ENCODE measurements around the gene CHRDL1. TPM values are rescaled to one million over a fixed set of nuclear protein-coding genes. Genes with fewer than 3 reads are reported as not detected.

Gene CHRDL1
- total RNA-seq, 1 experiment from 2014 or later: 11.1 TPM

- TF ChIP-seq, protein P1, sequence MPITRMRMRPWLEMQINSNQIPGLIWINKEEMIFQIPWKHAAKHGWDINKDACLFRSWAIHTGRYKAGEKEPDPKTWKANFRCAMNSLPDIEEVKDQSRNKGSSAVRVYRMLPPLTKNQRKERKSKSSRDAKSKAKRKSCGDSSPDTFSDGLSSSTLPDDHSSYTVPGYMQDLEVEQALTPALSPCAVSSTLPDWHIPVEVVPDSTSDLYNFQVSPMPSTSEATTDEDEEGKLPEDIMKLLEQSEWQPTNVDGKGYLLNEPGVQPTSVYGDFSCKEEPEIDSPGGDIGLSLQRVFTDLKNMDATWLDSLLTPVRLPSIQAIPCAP (CRISPR knock-in tag; IDR thresholded peaks at IDR 0.05): no peak
- TF ChIP-seq CTCF (IDR thresholded peaks at IDR 0.05) (no peak), PRDM15 (CRISPR knock-in tag; IDR thresholded peaks at IDR 0.05) (no peak), CREM (CRISPR knock-in tag; IDR thresholded peaks at IDR 0.05) (no peak), ZNF671 (CRISPR knock-in tag; IDR thresholded peaks at IDR 0.05) (no peak), ZNF532 (CRISPR knock-in tag; IDR thresholded peaks at IDR 0.05; ENCODE audit: borderline replicate concordance) (no peak), MXD4 (CRISPR knock-in tag; IDR thresholded peaks at IDR 0.05; ENCODE audit: borderline replicate concordance) (no peak), USF1 (CRISPR knock-in tag; IDR thresholded peaks at IDR 0.05) (no peak), ZSCAN18 (CRISPR knock-in tag; IDR thresholded peaks at IDR 0.05) (no peak), CBFB (CRISPR knock-in tag; IDR thresholded peaks at IDR 0.05; ENCODE audit: low read depth) (no peak), GABPB1 (CRISPR knock-in tag; IDR thresholded peaks at IDR 0.05) (no peak)
- TF ChIP-seq, protein P2, sequence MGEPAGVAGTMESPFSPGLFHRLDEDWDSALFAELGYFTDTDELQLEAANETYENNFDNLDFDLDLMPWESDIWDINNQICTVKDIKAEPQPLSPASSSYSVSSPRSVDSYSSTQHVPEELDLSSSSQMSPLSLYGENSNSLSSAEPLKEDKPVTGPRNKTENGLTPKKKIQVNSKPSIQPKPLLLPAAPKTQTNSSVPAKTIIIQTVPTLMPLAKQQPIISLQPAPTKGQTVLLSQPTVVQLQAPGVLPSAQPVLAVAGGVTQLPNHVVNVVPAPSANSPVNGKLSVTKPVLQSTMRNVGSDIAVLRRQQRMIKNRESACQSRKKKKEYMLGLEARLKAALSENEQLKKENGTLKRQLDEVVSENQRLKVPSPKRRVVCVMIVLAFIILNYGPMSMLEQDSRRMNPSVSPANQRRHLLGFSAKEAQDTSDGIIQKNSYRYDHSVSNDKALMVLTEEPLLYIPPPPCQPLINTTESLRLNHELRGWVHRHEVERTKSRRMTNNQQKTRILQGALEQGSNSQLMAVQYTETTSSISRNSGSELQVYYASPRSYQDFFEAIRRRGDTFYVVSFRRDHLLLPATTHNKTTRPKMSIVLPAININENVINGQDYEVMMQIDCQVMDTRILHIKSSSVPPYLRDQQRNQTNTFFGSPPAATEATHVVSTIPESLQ (CRISPR knock-in tag; IDR thresholded peaks at IDR 0.05): no peak
- ChIA-PET POLR2A (no interaction called here), CTCF (no interaction called here)
- Mint-ChIP-seq H3K4me3 (no peak overlapping the region), H3K27me3 (ENCODE audit: low read depth) (no peaks in the 10 kb centered on the region), H3K9me3 (no peaks in the 10 kb centered on the region), H3K4me1 (no peaks in the 10 kb centered on the region), H3K36me3 (no peaks in the 10 kb centered on the region), H3K27ac (no peak overlapping the region)
- ATAC-seq: no peak
- no peak for DNase-seq (ENCODE audit: low spot score)
These were observed 96.5 kb downstream of the CHRDL1 start for GRCh38 chrX:110699109-110699508.

Data from WTC11 (cell line).